Spleen (tissue), 7 donors: ENCODE measurements around the gene MIS12.
A peak's percentile ranks its signal among the peaks of the same experiment; 100 is the strongest.

ENCODE experiments used
- CTCF ChIP-seq, 11 experiments: fragments of 200-600 bp in 7 of 11; fragments of 450-650 bp in 4 of 11; sonication (generic) in 4 of 11; IDR thresholded peaks in 8 of 11; conservative IDR thresholded peaks in 3 of 11; 1 replicate in 7 of 11; 2 replicates in 4 of 11; pipeline versions ENCODE4 v1.4.0 to v1.8.0; 2016 to 2021; ENCODE audit warnings: antibody characterized with exemption in 11 of 11, inconsistent platforms in 4 of 11, mild to moderate bottlenecking in 1 of 11
- POLR2A ChIP-seq, 3 donors: fragments of 450-650 bp; IDR thresholded peaks; one replicate each; pipeline ENCODE4 v1.5.1; 2017; ENCODE audit warnings: antibody characterized with exemption in 3 of 3, mild to moderate bottlenecking in 1 of 3
- POLR2AphosphoS5 ChIP-seq, 3 donors: sonication (generic); formaldehyde crosslinking; IDR thresholded peaks; one replicate each; pipeline ENCODE4 v1.5.1; 2017; ENCODE audit warnings: antibody characterized with exemption in 3 of 3
- donor health status: DM: no; HTN: no; CAD: no; lungs with moderate emphysema.
- donor health status: DM: no; HTN: no; CAD: no.
- donor health status: DM: no; HTN: no; CAD: no.

GRCh38 chr17:5511401-5512225 is 25.2 kb downstream of the MIS12 start:
- TF ChIP-seq CTCF (IDR thresholded peaks at IDR 0.05 in 8 of 11, conservative IDR thresholded peaks at IDR 0.05 in 3 of 11): no peak
- no peak for TF ChIP-seq POLR2A (IDR thresholded peaks at IDR 0.05)
- peak in 1 of 3 donors; percentile 15 for TF ChIP-seq POLR2AphosphoS5 (IDR thresholded peaks at IDR 0.05)
